A549 (cell line): ENCODE measurements around the gene CIROP. TPM values are rescaled to one million over a fixed set of nuclear protein-coding genes. Genes with fewer than 3 reads are reported as not detected.

Experiments used
- ATAC-seq, 2 experiments: fragments of 200-7000 bp in 1 of 2; fragments of >200 bp in 1 of 2; cut with Nextera tagmentation in 1 of 2; cut with Tn5 transposase in 1 of 2; 3 replicates each; pipeline versions ENCODE4 v1.8.0 to v1.9.1; 2018 to 2020; ENCODE audit warnings: mild to moderate bottlenecking in 1 of 2, moderate library complexity in 1 of 2
- CTCF ChIA-PET: fragments of 300-600 bp; sonication (Branson Sonifier 250); formaldehyde crosslinking; extraction: SDS; loops from one replicate; lab custom pipeline; 2021; ENCODE audit warnings: antibody characterized with exemption, inconsistent platforms; lab: Yijun Ruan, JAX
- POLR2A ChIA-PET: fragments of 350-600 bp; formaldehyde crosslinking; extraction: SDS; loops from one replicate; lab custom pipeline; 2021; ENCODE audit warnings: antibody characterized with exemption, inconsistent platforms; lab: Yijun Ruan, JAX
- DNase-seq, 2 experiments: peaks; one replicate each; pipeline versions ENCODE4 v3.0.0 to v3.0.0-alpha.2; 2011 to 2016; ENCODE audit warnings: low read depth in 1 of 2, low spot score in 1 of 2
- FAIRE-seq: peaks from 2 replicates; lab custom pipeline; 2011; peaks lifted over from hg19 to GRCh38; lab: Jason Lieb, UNC
- H3K27ac ChIP-seq, 2 experiments: fragments of >200 bp; sonication (Bioruptor Twin); formaldehyde crosslinking; 3 replicates each; pipeline ENCODE4 v1.5.1; 2016 to 2017
- H3K4me1 ChIP-seq: fragments of >200 bp; sonication (Bioruptor Twin); formaldehyde crosslinking; 3 replicates; pipeline ENCODE4 v1.6.1; 2016
- H3K4me2 ChIP-seq: fragments of >200 bp; sonication (Bioruptor Twin); formaldehyde crosslinking; 3 replicates; pipeline ENCODE4 v1.6.1; 2016
- H3K4me3 ChIP-seq: fragments of >200 bp; sonication (Bioruptor Twin); formaldehyde crosslinking; 3 replicates; pipeline ENCODE4 v1.5.1; 2016
- H3K9me3 ChIP-seq: fragments of >200 bp; sonication (Bioruptor Twin); formaldehyde crosslinking; 3 replicates; pipeline ENCODE4 v1.6.1; 2016
- GATA3 ChIP-seq: IDR thresholded peaks from 2 replicates; pipeline ENCODE4 v1.6.1; 2012; ENCODE audit warnings: borderline replicate concordance
- JUNB ChIP-seq: fragments of >200 bp; sonication (Bioruptor Twin); formaldehyde crosslinking; IDR thresholded peaks from 2 replicates; pipeline ENCODE4 v1.6.1; 2016
- MYC ChIP-seq: IDR thresholded peaks from 2 replicates; pipeline ENCODE4 v1.6.1; 2012; ENCODE audit warnings: mild to moderate bottlenecking, inconsistent platforms, low read length, improper control_type of control experiment, borderline replicate concordance
- POLR2A ChIP-seq: IDR thresholded peaks from 2 replicates; pipeline ENCODE4 v1.6.1; 2012; ENCODE audit warnings: mild to moderate bottlenecking, low read length
- RAD21 ChIP-seq, 2 experiments: fragments of >200 bp in 1 of 2; sonication (Bioruptor Twin) in 1 of 2; formaldehyde crosslinking in 1 of 2; IDR thresholded peaks in 1 of 2; conservative IDR thresholded peaks in 1 of 2; 2 replicates in 1 of 2; 3 replicates in 1 of 2; pipeline ENCODE4 v1.6.1; 2012 to 2018; ENCODE audit warnings: inconsistent platforms in 1 of 2
- SMC3 ChIP-seq: fragments of >200 bp; sonication (Bioruptor Twin); formaldehyde crosslinking; IDR thresholded peaks from 3 replicates; pipeline ENCODE4 v1.6.1; 2018; ENCODE audit warnings: inconsistent platforms
- SREBF2 ChIP-seq: fragments of 450-650 bp; IDR thresholded peaks from 2 replicates; pipeline ENCODE4 v1.6.1; 2014; ENCODE audit warnings: mild to moderate bottlenecking, moderate library complexity
- TFCP2L1 ChIP-seq: fragments of 250-450 bp; sonication (Bioruptor Pico); IDR thresholded peaks from 2 replicates; pipeline ENCODE4 v1.5.0; 2021; ENCODE audit warnings: mild to moderate bottlenecking
- ZSCAN20 ChIP-seq: fragments of 250-450 bp; sonication (Bioruptor Pico); IDR thresholded peaks from 2 replicates; pipeline ENCODE4 v1.8.0; 2022; ENCODE audit warnings: mild to moderate bottlenecking, moderate library complexity
- WGBS: methylation state at CpG from one replicate; pipeline ENCODE4 v1.1.6; 2017; ENCODE audit errors: missing lambda C conversion rate; 5-methylcytosine and 5-hydroxymethylcytosine counted together
- polyA plus RNA-seq, 4 experiments: library from polyadenylated mRNA; depleted of rRNA in 3 of 4; stranded (reverse); fragments of >200 nt; fragmentation: RNase III in 1 of 4; extraction: RNeasy Plus Mini Kit Qiagen cat#74134 plus additional on column Dnase treatment in 1 of 4; gene quantifications; 2 replicates in 3 of 4; 3 replicates in 1 of 4; pipeline ENCODE4 v1.2.3, GENCODE V29; 2011 to 2017
- TF ChIP-seq, protein P1 (sequence below): fragments of 200-600 bp; sonication (generic); IDR thresholded peaks from 2 replicates; pipeline ENCODE4 v1.6.1; 2016; ENCODE audit warnings: antibody characterized with exemption, mild to moderate bottlenecking, moderate library complexity

The CIROP gene
- polyA plus RNA-seq, 2 of the 4 experiments (the other 2 are of a cell fraction) = not detected

DNA sequence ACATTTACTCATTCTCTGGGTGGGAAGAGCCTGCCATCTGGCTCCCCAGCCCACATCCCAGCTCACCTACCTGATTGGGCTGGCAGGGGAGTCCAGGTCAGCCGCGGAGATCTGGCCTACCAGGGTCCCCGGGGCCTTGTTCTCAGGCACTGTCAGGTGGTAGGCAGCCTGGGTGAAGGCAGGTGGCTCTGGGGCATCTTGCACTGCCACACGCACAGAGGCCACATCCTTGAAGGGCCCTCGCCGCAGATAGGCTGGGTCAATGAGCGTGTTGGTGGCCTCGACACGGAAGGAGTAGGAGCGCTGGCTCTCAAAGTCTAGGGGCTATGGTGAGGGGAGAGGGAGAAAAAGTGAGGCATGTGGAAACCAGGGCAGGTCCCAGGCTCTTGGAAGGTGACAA lies 51.4 kb downstream of the CIROP start:
- no peak for ATAC-seq
- POLR2A ChIA-PET = interaction anchor here (0.5 kb wide), 1 partner anchor 138 kb away, joined by 3 read pairs; no protein-coding TSS in a partner anchor
- WGBS = 91% methylated on average over 8 of the region's 10 CpGs
- no peak overlapping the region for H3K4me2 ChIP-seq
- CTCF ChIA-PET = interaction anchor here (0.8 to 33.8 kb wide), 6 partner anchors 10 to 65 kb away, joined by 3 to 1206 read pairs (median 4); partner anchors contain the start of gene AJUBA
- H3K9me3 ChIP-seq = no peaks in the 10 kb centered on the region
- no peak for TF ChIP-seq TFCP2L1 (CRISPR knock-in tag)
- TF ChIP-seq ZSCAN20 = no peak
- TF ChIP-seq MYC = no peak
- TF ChIP-seq, protein P1, sequence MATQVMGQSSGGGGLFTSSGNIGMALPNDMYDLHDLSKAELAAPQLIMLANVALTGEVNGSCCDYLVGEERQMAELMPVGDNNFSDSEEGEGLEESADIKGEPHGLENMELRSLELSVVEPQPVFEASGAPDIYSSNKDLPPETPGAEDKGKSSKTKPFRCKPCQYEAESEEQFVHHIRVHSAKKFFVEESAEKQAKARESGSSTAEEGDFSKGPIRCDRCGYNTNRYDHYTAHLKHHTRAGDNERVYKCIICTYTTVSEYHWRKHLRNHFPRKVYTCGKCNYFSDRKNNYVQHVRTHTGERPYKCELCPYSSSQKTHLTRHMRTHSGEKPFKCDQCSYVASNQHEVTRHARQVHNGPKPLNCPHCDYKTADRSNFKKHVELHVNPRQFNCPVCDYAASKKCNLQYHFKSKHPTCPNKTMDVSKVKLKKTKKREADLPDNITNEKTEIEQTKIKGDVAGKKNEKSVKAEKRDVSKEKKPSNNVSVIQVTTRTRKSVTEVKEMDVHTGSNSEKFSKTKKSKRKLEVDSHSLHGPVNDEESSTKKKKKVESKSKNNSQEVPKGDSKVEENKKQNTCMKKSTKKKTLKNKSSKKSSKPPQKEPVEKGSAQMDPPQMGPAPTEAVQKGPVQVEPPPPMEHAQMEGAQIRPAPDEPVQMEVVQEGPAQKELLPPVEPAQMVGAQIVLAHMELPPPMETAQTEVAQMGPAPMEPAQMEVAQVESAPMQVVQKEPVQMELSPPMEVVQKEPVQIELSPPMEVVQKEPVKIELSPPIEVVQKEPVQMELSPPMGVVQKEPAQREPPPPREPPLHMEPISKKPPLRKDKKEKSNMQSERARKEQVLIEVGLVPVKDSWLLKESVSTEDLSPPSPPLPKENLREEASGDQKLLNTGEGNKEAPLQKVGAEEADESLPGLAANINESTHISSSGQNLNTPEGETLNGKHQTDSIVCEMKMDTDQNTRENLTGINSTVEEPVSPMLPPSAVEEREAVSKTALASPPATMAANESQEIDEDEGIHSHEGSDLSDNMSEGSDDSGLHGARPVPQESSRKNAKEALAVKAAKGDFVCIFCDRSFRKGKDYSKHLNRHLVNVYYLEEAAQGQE = no peak
- TF ChIP-seq GATA3 = no peak
- no peak overlapping the region for H3K27ac ChIP-seq
- H3K4me3 ChIP-seq = no peak overlapping the region
- DNase-seq = no peak
- H3K4me1 ChIP-seq = peaks cover 18% of the 10 kb centered on the region
- FAIRE-seq = no peak

DNA sequence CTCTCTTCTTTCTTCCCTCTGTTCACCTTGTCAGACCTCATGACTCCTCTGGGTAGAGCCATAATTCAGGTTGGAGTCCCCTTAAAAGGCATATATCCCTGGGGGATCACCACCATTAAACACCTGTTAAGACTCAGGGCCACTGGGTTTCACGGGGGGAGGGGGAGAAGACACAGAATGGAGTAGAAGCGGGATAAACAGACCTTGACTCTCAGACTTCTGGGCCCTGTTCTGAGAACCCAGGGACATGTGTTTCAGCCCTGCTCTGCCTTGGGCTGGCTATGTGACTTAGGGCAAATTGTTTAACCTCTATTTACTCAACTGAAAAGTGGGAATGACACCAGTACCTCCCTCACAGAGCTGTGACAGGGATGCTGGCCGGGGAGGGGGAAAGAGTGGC lies 52.1 kb downstream of the CIROP start:
- POLR2A ChIA-PET = no interaction called here
- no peak overlapping the region for H3K27ac ChIP-seq
- H3K9me3 ChIP-seq = no peaks in the 10 kb centered on the region
- FAIRE-seq = no peak
- H3K4me1 ChIP-seq = peaks cover 15% of the 10 kb centered on the region
- no peak overlapping the region for H3K4me3 ChIP-seq
- DNase-seq = no peak
- no peak for ATAC-seq
- 64% methylated on average over 3 of the region's 3 CpGs for WGBS
- no peak overlapping the region for H3K4me2 ChIP-seq
- TF ChIP-seq, protein P1 = no peak
- CTCF ChIA-PET = interaction anchor here (0.9 to 33.8 kb wide), 5 partner anchors 9 to 64 kb away, joined by 5 to 1206 read pairs (median 9); partner anchors contain the start of gene AJUBA

DNA sequence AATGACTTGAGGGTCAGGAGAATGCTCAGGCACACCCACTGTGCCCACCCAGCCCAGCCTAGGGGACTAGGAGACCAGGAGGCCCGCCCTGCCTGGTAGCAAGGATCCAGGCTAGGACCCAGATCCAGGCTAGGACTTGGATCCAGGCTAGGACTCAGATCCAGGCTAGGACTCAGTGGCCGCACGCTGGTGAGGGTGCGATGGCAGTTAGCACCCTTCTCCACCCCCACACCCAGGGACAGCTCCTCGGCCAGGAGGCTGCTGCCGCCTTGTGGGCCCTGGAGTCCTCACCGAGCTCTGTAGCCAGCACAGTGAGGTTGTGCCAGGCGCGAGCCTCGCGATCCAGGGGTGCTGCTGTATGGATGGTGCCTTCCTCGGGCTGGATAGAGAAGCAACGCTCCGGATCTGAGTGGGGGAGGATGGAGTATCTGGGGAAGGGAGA lies 52.6 kb downstream of the CIROP start:
- WGBS = 79% methylated on average over 8 of the region's 14 CpGs

More for the DNA sequence above, 52.6 kb downstream of the CIROP start:
- no peaks in the 10 kb centered on the region for H3K9me3 ChIP-seq
- H3K27ac ChIP-seq = no peak overlapping the region
- POLR2A ChIA-PET = no interaction called here
- no peak overlapping the region for H3K4me2 ChIP-seq
- no peak overlapping the region for H3K4me3 ChIP-seq
- FAIRE-seq = no peak
- TF ChIP-seq SREBF2 (no peak), RAD21 (conservative IDR thresholded peaks at IDR 0.05 in 1 of 2, IDR thresholded peaks at IDR 0.05 in 1 of 2) (peak in 1 of 2 experiments; percentile 56; a peak in 3 of 5 replicates), POLR2A (no peak), SMC3 (0 out of 3 replicates have a peak, but pooled peaks have one; percentile 26), JUNB (no peak)
- TF ChIP-seq, all 56 proteins: peak for 2
- CTCF ChIA-PET = interaction anchor here (0.9 to 33.8 kb wide), 6 partner anchors 9 to 122 kb away, joined by 3 to 1206 read pairs (median 8); partner anchors contain the start of gene AJUBA
- H3K4me1 ChIP-seq = peaks cover 15% of the 10 kb centered on the region
- peak in 1 of 2 experiments; percentile 39; a peak in 3 of 6 replicates for ATAC-seq
- peak in 1 of 2 experiments; percentile 48 for DNase-seq
